GM18520 (cell line): ENCODE measurements around the gene ABITRAM.

Experiments
- ATAC-seq: cut with Tn5 transposase; IDR thresholded peaks from one replicate; pipeline ENCODE4 v1.9.1; 2021; ENCODE audit not compliant: unreplicated experiment

Gene ABITRAM

GRCh38 chr9:108983885-108984284 is 49.7 kb downstream of the ABITRAM start:
- no peak for ATAC-seq
